ENCODE measurements around the gene TSPAN1.

The TSPAN1 gene

DNA sequence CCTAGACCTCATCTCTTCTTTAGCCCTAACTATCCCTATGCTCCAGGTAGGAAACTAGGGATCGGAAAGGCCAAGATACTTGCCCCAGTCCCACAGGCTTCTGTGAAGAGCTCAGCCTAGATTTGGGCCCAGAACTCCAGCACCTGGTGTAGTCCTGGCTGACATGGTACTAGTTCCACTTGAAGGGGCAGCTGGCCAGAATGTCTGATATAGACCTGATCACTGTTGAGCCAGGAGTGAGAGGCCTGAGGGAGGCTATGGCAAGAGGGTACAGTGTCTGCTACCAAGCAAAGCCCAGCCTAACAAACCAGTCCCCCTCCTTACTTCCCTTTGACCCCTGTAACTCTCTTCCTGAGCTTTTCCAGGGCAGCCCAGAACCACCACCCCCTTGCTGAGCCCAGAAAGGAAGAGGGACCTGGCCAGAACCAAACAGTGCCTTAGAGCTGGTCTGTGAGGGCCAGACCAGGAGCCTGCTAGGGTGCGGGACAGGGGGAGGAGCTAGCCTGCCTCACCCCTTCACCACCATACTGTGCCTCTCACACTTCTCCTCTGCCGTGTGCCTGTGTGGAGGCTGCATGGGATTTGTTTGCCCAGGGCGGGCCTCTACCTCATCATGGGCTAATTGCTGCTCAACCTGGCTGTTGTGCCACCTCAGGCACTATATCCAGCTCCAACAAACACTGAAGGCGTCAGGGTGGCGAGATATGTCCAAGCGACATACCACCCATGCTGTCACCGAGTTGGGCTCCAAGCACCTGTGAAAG is 12.4 kb downstream of the TSPAN1 start:
- Histone ChIP-seq H3K4me3 (ENCODE audit: low read depth, low read length) (no peak overlapping the region), H3K27me3 (no peaks in the 10 kb centered on the region), H3K36me3 (no peaks in the 10 kb centered on the region), H3K4me1 (no peaks in the 10 kb centered on the region), H3K9me3 (no peaks in the 10 kb centered on the region)
- no peak for DNase-seq
- TF ChIP-seq, protein P1, sequence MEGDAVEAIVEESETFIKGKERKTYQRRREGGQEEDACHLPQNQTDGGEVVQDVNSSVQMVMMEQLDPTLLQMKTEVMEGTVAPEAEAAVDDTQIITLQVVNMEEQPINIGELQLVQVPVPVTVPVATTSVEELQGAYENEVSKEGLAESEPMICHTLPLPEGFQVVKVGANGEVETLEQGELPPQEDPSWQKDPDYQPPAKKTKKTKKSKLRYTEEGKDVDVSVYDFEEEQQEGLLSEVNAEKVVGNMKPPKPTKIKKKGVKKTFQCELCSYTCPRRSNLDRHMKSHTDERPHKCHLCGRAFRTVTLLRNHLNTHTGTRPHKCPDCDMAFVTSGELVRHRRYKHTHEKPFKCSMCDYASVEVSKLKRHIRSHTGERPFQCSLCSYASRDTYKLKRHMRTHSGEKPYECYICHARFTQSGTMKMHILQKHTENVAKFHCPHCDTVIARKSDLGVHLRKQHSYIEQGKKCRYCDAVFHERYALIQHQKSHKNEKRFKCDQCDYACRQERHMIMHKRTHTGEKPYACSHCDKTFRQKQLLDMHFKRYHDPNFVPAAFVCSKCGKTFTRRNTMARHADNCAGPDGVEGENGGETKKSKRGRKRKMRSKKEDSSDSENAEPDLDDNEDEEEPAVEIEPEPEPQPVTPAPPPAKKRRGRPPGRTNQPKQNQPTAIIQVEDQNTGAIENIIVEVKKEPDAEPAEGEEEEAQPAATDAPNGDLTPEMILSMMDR (IDR thresholded peaks at IDR 0.05; ENCODE audit: low read depth, low read length) = no peak

DNA sequence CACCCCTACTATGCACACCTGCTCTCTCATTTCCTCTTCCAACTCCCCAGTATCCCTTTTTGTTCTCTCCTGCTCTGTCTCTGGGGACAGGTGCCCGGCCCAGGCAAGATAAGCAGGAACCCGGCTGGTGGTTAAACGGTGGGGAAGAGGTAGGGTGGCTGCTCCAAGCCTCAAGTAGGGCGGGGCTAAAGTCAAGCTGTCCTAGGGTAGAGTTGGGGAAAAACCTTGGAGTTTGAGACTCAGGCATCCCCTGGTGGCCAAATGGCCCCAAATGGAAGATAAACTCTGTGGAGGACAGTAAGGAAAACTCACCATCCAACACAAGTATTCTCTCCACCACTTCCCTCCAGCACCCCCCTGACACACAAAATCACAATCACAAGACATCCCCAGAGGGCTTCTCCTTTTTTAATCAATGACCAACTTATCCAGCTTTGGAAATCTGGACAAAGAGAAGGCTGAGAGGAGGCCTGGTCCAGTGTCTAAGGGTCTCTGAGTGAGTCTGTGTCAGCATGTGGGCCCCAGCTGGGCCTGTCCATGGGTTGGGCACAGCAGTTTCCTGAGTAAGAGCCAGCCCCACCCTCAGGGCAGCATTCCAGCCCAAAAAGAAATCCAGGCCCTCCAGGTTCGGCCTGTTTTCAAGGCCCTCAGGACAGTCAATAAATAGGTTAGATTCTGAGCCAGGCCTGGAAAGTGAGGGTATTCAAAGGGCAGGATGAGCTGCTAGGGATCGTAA is 13.6 kb downstream of the TSPAN1 start:
- H3K4me1 ChIP-seq = no peaks in the 10 kb centered on the region
- no peaks in the 10 kb centered on the region for H3K36me3 ChIP-seq
- DNase-seq = no peak
- H3K9me3 ChIP-seq = no peaks in the 10 kb centered on the region
- TF ChIP-seq, protein P1 (IDR thresholded peaks at IDR 0.05; ENCODE audit: low read depth, low read length) = no peak
- H3K4me3 ChIP-seq (ENCODE audit: low read depth, low read length) = no peak overlapping the region
- H3K27me3 ChIP-seq = no peaks in the 10 kb centered on the region

DNA sequence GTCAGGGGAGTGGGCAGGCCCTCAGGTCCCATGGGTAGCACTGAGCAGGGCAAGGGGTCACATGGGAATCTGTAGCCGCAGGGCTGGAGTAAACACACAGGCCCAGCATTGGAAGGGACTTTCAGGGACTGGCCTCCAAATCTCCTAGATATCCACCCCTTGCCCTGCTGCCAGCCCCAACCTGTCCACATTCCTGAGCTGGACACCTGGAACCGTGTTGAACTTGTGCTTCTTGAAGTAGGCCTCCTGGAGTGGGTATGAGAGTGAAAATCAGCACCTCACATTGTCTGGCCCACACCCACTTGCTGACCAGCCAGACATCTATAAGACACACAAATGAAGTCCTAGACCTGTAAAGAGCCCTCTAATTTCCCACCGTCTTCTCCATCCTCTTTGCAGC is 15.7 kb downstream of the TSPAN1 start:
- Histone ChIP-seq H3K4me1 (no peaks in the 10 kb centered on the region), H3K36me3 (no peaks in the 10 kb centered on the region), H3K27me3 (no peaks in the 10 kb centered on the region), H3K4me3 (ENCODE audit: low read depth, low read length) (no peak overlapping the region), H3K9me3 (no peaks in the 10 kb centered on the region)
- TF ChIP-seq, protein P1 (IDR thresholded peaks at IDR 0.05; ENCODE audit: low read depth, low read length) = no peak
- no peak for DNase-seq

DNA sequence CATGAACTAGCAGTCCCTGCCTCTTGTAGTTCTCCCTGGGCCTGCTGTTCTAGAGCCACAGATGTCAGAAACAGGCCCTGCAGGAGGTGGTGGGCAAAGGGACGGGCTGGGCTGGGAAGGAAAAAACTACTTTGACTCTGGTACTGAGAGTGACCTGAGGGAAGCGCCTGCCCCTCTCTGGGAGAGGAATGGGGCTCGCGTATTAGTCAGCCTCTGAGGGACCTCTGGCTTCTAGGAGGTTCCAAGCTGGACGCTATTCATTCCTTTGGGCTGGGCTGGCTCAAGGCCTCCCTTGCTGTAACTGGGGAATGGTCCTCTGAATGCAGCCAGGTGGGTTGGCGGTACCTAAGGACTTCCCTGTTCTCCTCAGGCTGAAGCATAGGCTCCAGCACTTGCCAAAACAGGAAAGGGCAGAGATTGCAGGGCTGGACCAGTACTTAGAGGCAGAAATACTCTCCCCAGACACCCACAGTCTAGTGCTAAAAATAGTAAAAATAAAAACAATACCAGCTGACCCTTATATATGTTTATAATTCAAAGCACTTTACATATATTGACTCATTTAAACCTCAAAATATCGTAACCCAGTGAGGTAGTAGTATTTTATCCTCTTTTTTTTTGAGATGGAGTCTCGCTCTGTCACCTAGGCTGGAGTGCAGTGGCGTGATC is 16.3 kb downstream of the TSPAN1 start:
- DNase-seq = no peak
- H3K36me3 ChIP-seq = no peaks in the 10 kb centered on the region
- no peaks in the 10 kb centered on the region for H3K4me1 ChIP-seq
- no peak overlapping the region for H3K4me3 ChIP-seq (ENCODE audit: low read depth, low read length)
- no peaks in the 10 kb centered on the region for H3K9me3 ChIP-seq
- TF ChIP-seq, protein P1 (IDR thresholded peaks at IDR 0.05; ENCODE audit: low read depth, low read length) = no peak
- no peaks in the 10 kb centered on the region for H3K27me3 ChIP-seq

DNA sequence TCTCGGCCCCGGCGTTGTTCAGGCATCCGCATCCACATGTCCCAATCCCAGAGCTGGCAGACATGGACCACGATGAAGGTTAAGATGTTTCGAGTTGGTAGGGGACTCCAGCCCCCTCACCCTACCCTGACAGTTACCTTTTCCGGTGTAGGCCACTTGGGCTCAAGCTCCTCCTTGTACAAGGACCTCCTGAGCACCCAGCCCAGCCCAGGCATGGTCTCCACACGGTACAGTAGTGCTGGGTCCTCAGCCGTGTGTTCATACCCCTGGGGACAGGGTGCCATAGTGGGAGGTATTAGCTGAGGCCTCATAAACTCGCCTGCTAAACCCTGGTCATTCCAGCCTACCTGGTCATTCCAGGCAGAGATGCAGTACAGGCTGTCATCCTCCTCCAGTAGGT is 17.3 kb downstream of the TSPAN1 start:
- TF ChIP-seq, protein P1 (IDR thresholded peaks at IDR 0.05; ENCODE audit: low read depth, low read length) = no peak
- DNase-seq = no peak
- no peaks in the 10 kb centered on the region for H3K36me3 ChIP-seq
- no peaks in the 10 kb centered on the region for H3K27me3 ChIP-seq
- H3K4me1 ChIP-seq = no peaks in the 10 kb centered on the region
- H3K9me3 ChIP-seq = no peaks in the 10 kb centered on the region
- no peak overlapping the region for H3K4me3 ChIP-seq (ENCODE audit: low read depth, low read length)

Data from BE2C (cell line).